GM12878 (cell line): ENCODE measurements around the gene STK11. TPM values are rescaled to one million over a fixed set of nuclear protein-coding genes. Genes with fewer than 3 reads are reported as not detected.

Experiments
- ATF7 ChIP-seq: fragments of 450-650 bp; IDR thresholded peaks from 2 replicates; pipeline ENCODE4 v1.6.1; 2016; ENCODE audit warnings: low read depth, mild to moderate bottlenecking
- CHD2 ChIP-seq: IDR thresholded peaks from 2 replicates; pipeline ENCODE4 v1.6.1; 2011; ENCODE audit warnings: low read depth, low read length, improper control_type of control experiment, borderline replicate concordance
- CUX1 ChIP-seq: IDR thresholded peaks from 2 replicates; pipeline ENCODE4 v1.6.1; 2012; ENCODE audit warnings: improper control_type of control experiment, low read depth, low read length; ENCODE audit not compliant: insufficient replicate concordance
- EGR1 ChIP-seq, 2 experiments: IDR thresholded peaks; 1 replicate in 1 of 2; 2 replicates in 1 of 2; pipeline ENCODE4 v1.6.1; 2011 to 2012; ENCODE audit warnings: low read depth in 2 of 2, low read length in 2 of 2, borderline replicate concordance in 1 of 2, mild to moderate bottlenecking in 1 of 2, moderate library complexity in 1 of 2
- ETV6 ChIP-seq, 2 experiments: fragments of 450-650 bp in 1 of 2; IDR thresholded peaks in 1 of 2; conservative IDR thresholded peaks in 1 of 2; 2 replicates each; pipeline ENCODE4 v1.6.1; 2014; ENCODE audit warnings: antibody characterized with exemption in 1 of 2, borderline replicate concordance in 1 of 2, low read depth in 1 of 2, mild to moderate bottlenecking in 1 of 2, moderate library complexity in 1 of 2
- IRF3 ChIP-seq: fragments of 450-650 bp; IDR thresholded peaks from 2 replicates; pipeline ENCODE4 v1.6.1; 2014; ENCODE audit warnings: mild to moderate bottlenecking
- NFXL1 ChIP-seq: fragments of 450-650 bp; IDR thresholded peaks from 2 replicates; pipeline ENCODE4 v1.6.1; 2017; ENCODE audit warnings: antibody characterized with exemption, mild to moderate bottlenecking, borderline replicate concordance
- SIN3A ChIP-seq: IDR thresholded peaks from 2 replicates; pipeline ENCODE4 v1.6.1; 2012; ENCODE audit warnings: low read depth, low read length, improper control_type of control experiment
- SUPT20H ChIP-seq: IDR thresholded peaks from 2 replicates; pipeline ENCODE4 v1.6.1; 2011; ENCODE audit warnings: low read depth, mild to moderate bottlenecking, low read length, moderate library complexity, borderline replicate concordance; ENCODE audit not compliant: control insufficient read depth
- TCF7 ChIP-seq: IDR thresholded peaks from 2 replicates; pipeline ENCODE4 v1.6.1; 2014; ENCODE audit warnings: antibody characterized with exemption, borderline replicate concordance
- YY1 ChIP-seq: IDR thresholded peaks from 2 replicates; pipeline ENCODE4 v1.6.1; 2011; ENCODE audit warnings: low read depth, mild to moderate bottlenecking, low read length
- ZBED1 ChIP-seq: IDR thresholded peaks from 2 replicates; pipeline ENCODE4 v1.6.1; 2016; ENCODE audit warnings: borderline replicate concordance
- ZBTB11 ChIP-seq: fragments of 450-650 bp; formaldehyde crosslinking; IDR thresholded peaks from 2 replicates; pipeline ENCODE4 v1.5.0; 2022; ENCODE audit warnings: mild to moderate bottlenecking, missing genetic modification characterization
- ZNF687 ChIP-seq: fragments of 450-650 bp; IDR thresholded peaks from 2 replicates; pipeline ENCODE4 v1.6.1; 2017; ENCODE audit warnings: mild to moderate bottlenecking, moderate library complexity
- polyA plus RNA-seq, 11 experiments: library from polyadenylated mRNA; depleted of rRNA in 4 of 11; unstranded in 6 of 11; stranded (reverse) in 5 of 11; fragments of >200 nt; fragmentation: Nextera tagmentation in 4 of 11; fragmentation: Illumina TruSeq in 1 of 11; extraction: Ambion mirVana in 4 of 11; extraction: Trizol in 1 of 11; gene quantifications; 1 replicate in 1 of 11; 2 replicates in 10 of 11; pipeline versions ENCODE4 v1.2.1 to v1.2.3, GENCODE V29; 2011 to 2016; ENCODE audit warnings: inconsistent platforms in 2 of 11, missing spikeins in 2 of 11, low read depth in 1 of 11
- total RNA-seq, 4 experiments: library from RNA; depleted of rRNA in 3 of 4; stranded (reverse); fragments of >200 nt in 3 of 4; fragmentation: Illumina TruSeq in 1 of 4; extraction: Trizol in 1 of 4; gene quantifications; 2 replicates each; pipeline versions ENCODE4 v1.2.1 to v1.2.3, GENCODE V29; 2013 to 2021

The STK11 gene
- total and polyA plus RNA-seq, 10 of the 15 experiments (the other 5 are each of a cell fraction or from before 2014, with no cell fraction given): 0.33 to 71.0 (median 23.8) TPM

GRCh38 chr19:1260749-1261537 lies 55.4 kb downstream of the STK11 start (continued):
- no peak for TF ChIP-seq SUPT20H
- peak; percentile 87 for TF ChIP-seq ATF7
- TF ChIP-seq ZNF687: no peak
- peak; percentile 82 for TF ChIP-seq IRF3
- peak in 1 of 2 experiments; percentile 15; a peak in 1 of 4 replicates for TF ChIP-seq ETV6 (conservative IDR thresholded peaks at IDR 0.05 in 1 of 2, IDR thresholded peaks at IDR 0.05 in 1 of 2; ENCODE audit: borderline replicate concordance in 1 of 2, low read depth in 1 of 2)
- TF ChIP-seq ZBTB11 (CRISPR knock-in tag): no peak
- TF ChIP-seq EGR1 (IDR thresholded peaks at IDR 0.05; ENCODE audit: borderline replicate concordance in 1 of 2, low read depth in 2 of 2, low read length in 2 of 2): peak in 1 of 2 experiments; percentile 84; a peak in 2 of 3 replicates
- TF ChIP-seq TCF7: no peak
- no peak for TF ChIP-seq SIN3A
- TF ChIP-seq ZBED1: no peak; the same call in 1 of the 2 replicates
- TF ChIP-seq CHD2: peak; percentile 93
- TF ChIP-seq YY1: no peak; the same call in 1 of the 2 replicates
- no peak for TF ChIP-seq CUX1
- no peak for TF ChIP-seq NFXL1
